DND-41 (cell line): Measurements from ENCODE around the gene NAT8.

ENCODE experiments used
- ATAC-seq: fragments of 200-7000 bp; cut with Tn5 transposase; 3 replicates; pipeline ENCODE4 v1.9.1; 2021; ENCODE audit warnings: low read depth; ENCODE audit not compliant: insufficient read depth
- DNase-seq: peaks from one replicate; pipeline ENCODE4 v3.0.0-alpha.2; 2020
- H2AFZ ChIP-seq: 2 replicates; pipeline ENCODE4 v1.6.0; 2012; ENCODE audit warnings: low read depth, low read length
- H3K27ac ChIP-seq: 2 replicates; pipeline ENCODE4 v1.5.1; 2012; ENCODE audit warnings: low read length, inconsistent platforms
- H3K27me3 ChIP-seq: fragments of 200-600 bp; sonication (generic); 2 replicates; pipeline ENCODE4 v1.6.0; 2012; ENCODE audit warnings: low read length, mild to moderate bottlenecking, inconsistent platforms; ENCODE audit not compliant: insufficient read depth, poor library complexity
- H3K36me3 ChIP-seq: 2 replicates; pipeline ENCODE4 v1.5.1; 2012; ENCODE audit warnings: low read length, inconsistent platforms; ENCODE audit not compliant: insufficient read depth
- H3K4me1 ChIP-seq: 2 replicates; pipeline ENCODE4 v1.5.1; 2012; ENCODE audit warnings: mild to moderate bottlenecking, low read length; ENCODE audit not compliant: insufficient read depth
- H3K4me2 ChIP-seq: 2 replicates; pipeline ENCODE4 v1.6.0; 2012; ENCODE audit warnings: mild to moderate bottlenecking, moderate library complexity, low read length, inconsistent platforms; ENCODE audit not compliant: insufficient read depth
- H3K4me3 ChIP-seq, 2 experiments: fragments of 200-600 bp in 1 of 2; shearing (Covaris generic) in 1 of 2; 2 replicates each; pipeline ENCODE4 v1.5.1; 2012 to 2016; ENCODE audit warnings: inconsistent platforms in 2 of 2, low read length in 2 of 2, mild to moderate bottlenecking in 2 of 2, low read depth in 1 of 2, moderate library complexity in 1 of 2
- H3K79me2 ChIP-seq: 2 replicates; pipeline ENCODE4 v1.6.0; 2012; ENCODE audit warnings: low read length, inconsistent platforms; ENCODE audit not compliant: insufficient read depth
- H3K9ac ChIP-seq: 2 replicates; pipeline ENCODE4 v1.6.0; 2012; ENCODE audit warnings: low read depth, mild to moderate bottlenecking, inconsistent platforms, low read length, moderate library complexity
- H3K9me3 ChIP-seq: 2 replicates; pipeline ENCODE4 v1.5.1; 2012; ENCODE audit warnings: low read length, moderate library complexity, mild to moderate bottlenecking, inconsistent platforms; ENCODE audit not compliant: insufficient read depth, severe bottlenecking
- H4K20me1 ChIP-seq: 2 replicates; pipeline ENCODE4 v1.6.0; 2012; ENCODE audit warnings: low read length; ENCODE audit not compliant: insufficient read depth
- CTCF ChIP-seq: IDR thresholded peaks from 2 replicates; pipeline ENCODE4 v1.5.1; 2012; ENCODE audit warnings: borderline replicate concordance, low read length, moderate library complexity, mild to moderate bottlenecking; ENCODE audit not compliant: poor library complexity, severe bottlenecking; ENCODE audit errors: extremely low read depth
- EZH2 ChIP-seq: IDR thresholded peaks from 3 replicates; pipeline ENCODE4 v1.6.1; 2012; ENCODE audit warnings: borderline replicate concordance, low read depth, mild to moderate bottlenecking, moderate library complexity, low read length, inconsistent platforms; ENCODE audit not compliant: severe bottlenecking

The NAT8 gene

GRCh38 chr2:73601780-73602179 is 40.4 kb downstream of the NAT8 start:
- Histone ChIP-seq H2AFZ (no peak overlapping the region), H3K36me3 (peaks cover 45% of the 10 kb centered on the region), H3K4me3 (no peak overlapping the region), H3K9ac (no peak overlapping the region), H3K27me3 (no peaks in the 10 kb centered on the region), H3K9me3 (no peaks in the 10 kb centered on the region), H3K4me2 (no peak overlapping the region), H3K27ac (no peak overlapping the region), H3K4me1 (no peaks in the 10 kb centered on the region), H3K79me2 (no peaks in the 10 kb centered on the region), H4K20me1 (no peaks in the 10 kb centered on the region)
- TF ChIP-seq EZH2: no peak
- no peak for TF ChIP-seq CTCF
- ATAC-seq (no peak), DNase-seq (no peak)

- TF ChIP-seq CTCF: no peak
- H3K27ac ChIP-seq: no peak overlapping the region
These were observed 48.0 kb downstream of the NAT8 start for GRCh38 chr2:73594251-73594650.

DNA sequence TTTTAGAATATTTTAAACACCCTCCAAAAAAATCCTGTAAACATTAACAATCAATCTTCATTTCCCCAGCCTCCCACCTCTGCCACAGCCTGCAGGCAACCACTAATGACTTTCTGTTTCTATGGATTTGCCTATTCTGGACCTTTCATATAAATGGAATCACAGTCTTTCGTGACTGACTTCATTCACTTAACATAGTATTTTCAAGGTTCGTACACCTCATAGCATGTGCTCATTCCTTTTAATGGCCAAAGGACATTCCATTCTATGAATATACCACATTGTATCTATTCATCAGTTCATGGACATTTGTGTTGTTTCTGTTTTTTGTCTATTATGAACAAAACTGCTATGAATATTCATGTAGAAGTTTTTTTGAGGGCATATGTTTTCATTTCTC is 48.5 kb downstream of the NAT8 start:
- Histone ChIP-seq H2AFZ (no peak overlapping the region), H3K4me1 (no peaks in the 10 kb centered on the region), H4K20me1 (no peaks in the 10 kb centered on the region), H3K27me3 (no peaks in the 10 kb centered on the region), H3K79me2 (no peaks in the 10 kb centered on the region), H3K27ac (no peak overlapping the region), H3K9me3 (no peaks in the 10 kb centered on the region), H3K4me3 (no peak overlapping the region), H3K4me2 (no peak overlapping the region), H3K9ac (no peak overlapping the region), H3K36me3 (peaks cover 14% of the 10 kb centered on the region)
- ATAC-seq (no peak), DNase-seq (no peak)
- TF ChIP-seq CTCF: no peak
- no peak for TF ChIP-seq EZH2

More at GRCh38 chr2:73594251-73594650, 48.0 kb downstream of the NAT8 start:
- Histone ChIP-seq H3K9me3 (no peaks in the 10 kb centered on the region), H3K36me3 (peaks cover 14% of the 10 kb centered on the region), H3K4me2 (no peak overlapping the region), H3K4me3 (no peak overlapping the region), H4K20me1 (no peaks in the 10 kb centered on the region), H3K9ac (no peak overlapping the region), H3K4me1 (no peaks in the 10 kb centered on the region), H2AFZ (no peak overlapping the region), H3K27me3 (no peaks in the 10 kb centered on the region), H3K79me2 (no peaks in the 10 kb centered on the region)
- no peak for ATAC-seq
- no peak for DNase-seq
